GM21723 (cell line): Measurements from ENCODE around the gene UNC79.
"Not testable (repeated sequence)": the region's sequence is repeated elsewhere in the genome, so short reads cannot be mapped to it uniquely, and the experiment has no call there.

Experiments used
- ATAC-seq: cut with Tn5 transposase; IDR thresholded peaks from one replicate; pipeline ENCODE4 v1.9.1; 2021; ENCODE audit warnings: mild to moderate bottlenecking, moderate library complexity; ENCODE audit not compliant: unreplicated experiment

Gene UNC79

GRCh38 chr14:93430315-93431035 is at the start of gene UNC79:
TSS of gene UNC79 (plus strand) at chr14:93430939. CDS start at chr14:93431030, 91 bp downstream.
- no peak for ATAC-seq

GRCh38 chr14:93381644-93382043 is 49.1 kb upstream of the UNC79 start:
- ATAC-seq, result peak; percentile 67

DNA sequence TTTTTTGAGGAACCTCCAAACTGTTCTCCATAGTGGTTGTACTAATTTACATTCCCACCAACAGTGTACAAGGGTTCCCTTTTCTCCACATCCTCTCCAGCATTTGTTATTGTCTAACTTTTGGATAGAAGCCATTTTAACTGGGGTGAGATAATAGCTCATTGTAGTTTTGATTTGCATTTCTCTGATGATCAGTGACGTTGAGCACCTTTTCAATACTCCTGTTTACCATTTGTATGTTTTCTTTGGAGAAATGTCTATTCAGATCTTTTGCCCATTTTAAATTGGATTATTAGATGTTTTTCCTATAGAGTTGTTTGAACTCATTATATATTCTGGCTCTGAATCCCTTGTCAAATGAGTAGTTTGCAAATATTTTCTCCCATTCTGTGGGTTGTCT is 46.5 kb upstream of the UNC79 start:
- ATAC-seq, result not testable (repeated sequence)

- ATAC-seq, result no peak
Measured at GRCh38 chr14:93395231-93395630, 35.5 kb upstream of the UNC79 start.

DNA sequence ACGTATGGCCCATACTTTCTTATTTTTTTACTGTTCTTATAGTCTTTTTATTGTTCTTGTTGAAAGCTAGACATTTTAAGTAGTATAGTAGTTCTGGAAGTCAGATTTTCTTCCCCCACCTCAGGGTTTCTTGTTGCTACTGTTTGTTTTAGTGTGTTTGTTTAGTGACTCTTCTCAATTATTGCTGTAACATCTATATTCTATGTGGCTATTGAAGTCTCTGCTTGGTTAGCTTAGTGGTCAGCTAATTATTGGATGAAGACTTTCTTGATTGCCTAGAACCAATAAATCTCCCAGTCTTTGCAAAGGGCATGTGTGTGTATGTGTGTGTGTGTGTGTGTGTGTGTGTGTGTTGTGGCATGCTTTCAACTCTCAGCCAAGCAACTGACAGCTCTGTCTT is 34.3 kb upstream of the UNC79 start:
- ATAC-seq, result no peak

DNA sequence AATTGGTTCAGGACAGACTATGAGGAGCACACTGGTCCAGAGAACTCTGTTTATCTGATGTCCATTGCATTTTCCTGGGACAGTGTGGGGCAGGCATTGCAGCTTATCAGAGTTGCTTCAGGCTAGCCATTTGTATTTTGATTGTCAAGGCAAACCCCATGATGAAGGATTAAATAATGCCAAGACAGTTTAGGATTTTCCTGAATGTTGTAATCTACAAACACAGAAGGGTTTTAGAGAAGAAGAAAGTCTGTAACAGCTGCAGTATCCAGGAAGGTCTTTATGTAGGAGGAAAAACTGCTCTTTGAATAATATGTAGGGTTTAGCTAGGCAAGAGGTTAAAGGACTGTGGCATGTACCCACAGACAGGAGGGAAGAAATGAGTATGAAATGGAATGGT is 32.2 kb upstream of the UNC79 start:
- ATAC-seq, result no peak

DNA sequence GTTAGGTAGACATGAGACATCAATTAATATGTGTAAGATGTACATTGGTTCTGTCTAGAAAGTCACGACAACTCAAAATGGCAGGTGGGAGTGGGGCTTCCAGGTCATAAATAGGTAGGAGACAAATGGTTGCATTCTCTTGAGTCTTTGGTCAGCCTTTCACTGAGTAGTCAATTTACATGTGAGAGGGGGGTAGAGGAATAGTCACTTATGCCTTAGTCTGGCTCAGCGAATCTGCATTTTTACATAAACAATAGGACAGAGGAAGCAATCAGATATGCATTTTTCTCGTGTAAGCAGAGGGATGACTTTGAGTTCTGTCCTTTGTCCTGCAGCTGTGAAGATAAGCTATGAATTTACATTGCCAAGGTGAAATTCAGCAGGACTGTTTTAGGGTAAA is 27.8 kb upstream of the UNC79 start:
- no peak for ATAC-seq

DNA sequence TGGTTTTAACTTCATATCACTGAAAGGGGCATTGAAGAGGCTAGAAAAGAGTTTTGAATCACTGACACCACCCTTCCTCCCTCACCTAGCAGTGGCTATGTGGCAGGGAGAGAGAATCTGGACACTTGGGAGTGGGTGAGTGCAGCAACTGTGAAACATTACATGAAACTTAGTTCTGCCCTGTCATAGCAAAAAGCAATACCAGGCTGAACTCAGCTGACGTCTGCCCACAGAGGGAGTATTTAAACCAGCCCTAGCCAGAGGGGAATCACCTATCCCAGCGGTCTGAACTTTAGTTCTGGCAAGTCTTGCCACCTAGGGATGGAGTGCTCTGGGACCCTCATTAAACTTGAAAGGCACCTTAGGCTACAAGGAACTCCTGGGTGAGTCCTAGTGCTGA is 20.7 kb upstream of the UNC79 start:
- ATAC-seq, result peak; percentile 61

DNA sequence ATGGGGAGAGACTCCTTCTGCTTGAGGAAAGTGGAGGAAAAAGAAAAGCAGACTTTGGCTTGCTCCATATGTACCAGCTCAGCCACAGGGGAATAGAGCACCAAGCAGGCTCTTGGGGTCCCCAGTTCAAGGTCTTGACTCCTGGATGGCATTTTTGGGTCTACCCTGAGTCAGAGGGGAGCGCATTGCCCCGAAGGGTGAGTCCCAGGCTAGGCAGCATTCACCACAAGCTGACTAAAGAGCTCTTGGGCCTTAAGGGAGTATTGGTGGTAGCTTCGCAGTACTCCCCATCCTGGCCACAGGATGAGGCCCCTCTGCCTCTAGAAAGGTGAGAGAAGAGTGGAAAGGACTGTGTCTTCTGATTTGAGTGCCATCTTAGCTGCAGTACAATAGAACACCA is 19.8 kb upstream of the UNC79 start:
- ATAC-seq, result no peak

- not testable (repeated sequence) for ATAC-seq
Measured at GRCh38 chr14:93425136-93425535, 5.6 kb upstream of the UNC79 start.

- no peak for ATAC-seq
Measured at GRCh38 chr14:93426750-93427149, 4.0 kb upstream of the UNC79 start.

DNA sequence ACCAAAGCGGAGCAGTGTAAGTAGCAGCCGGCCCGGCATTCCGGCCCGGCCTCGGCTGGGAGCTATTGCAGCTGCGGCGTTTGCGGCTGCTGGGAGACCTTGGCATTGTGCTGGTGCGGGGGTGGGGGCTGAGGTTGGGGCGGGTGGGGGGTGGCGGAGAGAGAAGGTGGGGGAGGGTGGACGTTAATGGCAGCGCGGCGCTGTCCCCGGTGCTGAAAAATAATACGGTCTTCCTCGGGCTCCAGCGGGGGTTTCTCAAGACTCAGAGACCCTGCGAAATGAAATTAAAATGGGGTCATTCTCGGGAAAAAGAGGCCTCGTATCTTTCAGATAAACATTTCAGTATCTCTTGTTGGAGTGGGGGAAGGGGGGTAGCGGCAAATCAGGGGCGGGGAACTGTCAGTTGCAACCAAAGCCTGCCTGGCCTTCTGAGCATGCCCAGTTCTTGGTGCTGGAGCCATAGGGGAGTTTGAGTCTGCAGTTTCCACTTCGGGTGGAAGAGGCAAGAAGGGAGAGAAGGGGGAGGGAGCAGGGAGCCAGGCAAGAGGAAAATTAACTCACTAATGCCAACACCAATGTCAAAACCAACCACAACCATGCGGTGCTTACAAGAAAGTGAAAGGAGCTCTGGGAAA is 414 bp downstream of the UNC79 start:
- no peak for ATAC-seq

DNA sequence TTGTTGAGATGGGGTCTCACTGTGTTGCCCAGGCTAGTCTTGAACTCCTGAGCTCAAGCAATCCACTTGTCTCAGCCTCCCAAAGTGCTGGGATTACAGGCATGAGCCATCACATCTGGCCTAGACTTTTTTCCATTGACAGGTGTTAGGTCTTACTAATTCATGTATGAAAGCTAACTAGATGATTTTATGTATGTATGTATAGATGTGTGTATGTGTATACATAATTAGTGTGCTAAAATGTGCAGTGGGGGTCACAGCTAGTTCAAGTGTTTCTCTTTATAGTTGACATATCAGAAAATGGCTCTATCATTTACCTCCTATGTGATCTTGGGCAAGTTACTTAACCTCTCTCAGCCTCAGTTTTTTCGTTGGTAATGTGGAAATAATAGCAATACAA is 23.5 kb downstream of the UNC79 start:
- ATAC-seq, result no peak

DNA sequence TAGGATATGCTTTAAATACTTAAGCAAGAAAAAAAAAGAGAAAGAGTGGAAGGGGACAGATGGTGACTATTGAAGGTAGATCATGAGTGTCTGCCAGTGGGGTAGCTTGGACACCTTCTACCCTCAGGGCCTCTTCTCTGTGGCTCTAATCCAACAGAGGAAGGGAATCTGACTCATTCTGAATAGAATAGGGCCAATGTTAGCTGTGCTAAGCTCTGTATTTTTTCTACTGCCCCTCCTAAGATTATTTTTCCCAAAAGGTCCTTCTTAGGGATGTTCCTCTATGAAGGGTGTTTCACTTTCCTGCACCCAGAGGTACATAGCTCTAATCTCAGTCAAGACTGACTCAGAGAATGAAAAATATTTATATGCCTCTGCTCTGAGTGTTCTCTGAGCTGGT is 25.6 kb downstream of the UNC79 start:
- no peak for ATAC-seq

DNA sequence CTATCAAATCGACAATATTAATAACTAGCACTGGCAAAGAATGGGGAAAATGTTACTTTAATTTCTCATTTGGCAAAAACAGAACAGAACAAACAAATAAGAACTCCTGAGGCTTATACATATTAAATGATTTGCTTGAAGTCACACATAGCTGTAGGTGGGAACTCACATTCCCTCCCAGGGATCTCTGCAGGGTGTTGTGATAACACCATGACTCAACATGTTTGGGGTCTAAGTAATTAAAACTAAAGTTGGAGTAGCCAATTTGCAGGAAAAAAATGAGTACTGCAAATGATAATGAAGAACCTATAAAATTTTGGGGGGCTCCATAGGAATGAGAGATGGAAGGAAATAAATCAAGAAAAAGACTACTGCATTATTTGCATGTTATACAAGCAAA is 27.5 kb downstream of the UNC79 start:
- ATAC-seq, result no peak

- no peak for ATAC-seq
Measured at GRCh38 chr14:93462479-93462878, 31.7 kb downstream of the UNC79 start.

GRCh38 chr14:93464271-93464670 is 33.5 kb downstream of the UNC79 start:
- ATAC-seq, result no peak

- no peak for ATAC-seq
Measured at GRCh38 chr14:93475471-93475870, 44.7 kb downstream of the UNC79 start.

DNA sequence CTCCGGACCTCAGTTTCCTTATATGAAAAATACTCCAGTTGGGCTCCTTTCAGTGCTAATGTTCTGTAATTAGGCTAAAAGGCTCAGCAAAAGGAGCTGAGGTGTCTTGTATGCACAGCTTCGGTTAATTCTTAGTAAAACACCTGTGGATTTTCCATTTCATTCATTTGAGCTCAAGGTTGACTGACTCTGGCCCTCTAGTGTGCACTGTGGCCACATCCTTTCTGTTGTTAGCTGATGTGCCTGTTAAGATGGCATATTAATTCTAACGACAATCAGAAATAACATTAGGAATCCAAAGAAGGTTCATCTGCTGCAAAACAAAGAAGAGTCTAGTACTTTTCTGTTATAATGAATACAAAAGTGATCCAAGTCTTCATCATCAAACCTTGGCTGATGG is 45.6 kb downstream of the UNC79 start:
- ATAC-seq, result no peak

GRCh38 chr14:93479074-93479473 is 48.3 kb downstream of the UNC79 start:
- ATAC-seq, result not testable (repeated sequence)

- no peak for ATAC-seq
Measured at GRCh38 chr14:93480867-93481266, 50.1 kb downstream of the UNC79 start.

GRCh38 chr14:93481758-93482157 is 51.0 kb downstream of the UNC79 start:
- no peak for ATAC-seq

GRCh38 chr14:93490001-93490400 is 59.3 kb downstream of the UNC79 start:
- ATAC-seq, result no peak
